ENCODE results near the gene CTSZ.
"Not testable (repeated sequence)": the region's sequence is repeated elsewhere in the genome, so short reads cannot be mapped to it uniquely, and the experiment has no call there.

CTSZ gene

GRCh38 chr20:58994390-58995159, 12.5 kb downstream of the CTSZ start:
- no peak for DNase-seq

- DNase-seq: no peak
Observed at GRCh38 chr20:58993332-58994248, 13.5 kb downstream of the CTSZ start.

- DNase-seq: no peak
Observed at GRCh38 chr20:58992911-58993310, 14.1 kb downstream of the CTSZ start.

GRCh38 chr20:58991715-58992114, 15.3 kb downstream of the CTSZ start:
- no peak for DNase-seq

- no peak for DNase-seq
Observed at GRCh38 chr20:58990651-58991445, 16.2 kb downstream of the CTSZ start.

- DNase-seq: no peak
Observed at GRCh38 chr20:58989196-58989595, 17.9 kb downstream of the CTSZ start.

GRCh38 chr20:58988565-58988882, 18.5 kb downstream of the CTSZ start:
- DNase-seq: no peak

GRCh38 chr20:58987790-58988564, 19.1 kb downstream of the CTSZ start:
- DNase-seq: no peak

- no peak for DNase-seq
Observed at GRCh38 chr20:58986968-58987517, 20.0 kb downstream of the CTSZ start.

- DNase-seq: no peak
Observed at GRCh38 chr20:58986286-58986967, 20.6 kb downstream of the CTSZ start.

GRCh38 chr20:58985656-58986055, 21.4 kb downstream of the CTSZ start:
- DNase-seq: no peak

- no peak for DNase-seq
Observed at GRCh38 chr20:58984691-58985090, 22.4 kb downstream of the CTSZ start.

- DNase-seq: not testable (repeated sequence)
Observed at GRCh38 chr20:58983115-58983468, 24.0 kb downstream of the CTSZ start.

GRCh38 chr20:58982406-58983114, 24.5 kb downstream of the CTSZ start:
- DNase-seq: no peak

- no peak for DNase-seq
Observed at GRCh38 chr20:58981628-58982364, 25.3 kb downstream of the CTSZ start.

- DNase-seq: no peak
Observed at GRCh38 chr20:58980711-58981627, 26.1 kb downstream of the CTSZ start, which contains the start of gene NELFCD. Gene NELFCD, plus strand, starts transcription at chr20:58981256. Its CDS starts 54 bp downstream, at chr20:58981310.

GRCh38 chr20:58978351-58979190, 28.5 kb downstream of the CTSZ start:
- no peak for DNase-seq
